GM10248 (cell line): Measurements from ENCODE around the gene OR13J1.

Source experiments
- CTCF ChIA-PET: fragments of 300-600 bp; sonication (Branson Sonifier 250); formaldehyde crosslinking; extraction: SDS; loops from one replicate; lab custom pipeline; 2021; ENCODE audit warnings: antibody characterized with exemption; lab: Yijun Ruan, JAX
- POLR2A ChIA-PET: fragments of 350-650 bp; sonication (Branson Sonifier 250); formaldehyde crosslinking; extraction: SDS; loops from one replicate; lab custom pipeline; 2020; ENCODE audit warnings: antibody characterized with exemption; lab: Yijun Ruan, JAX
- DNase-seq: peaks from one replicate; pipeline ENCODE4 v3.0.0; 2012; ENCODE audit errors: extremely low spot score
- TF ChIP-seq, protein P1 (sequence below): IDR thresholded peaks from 2 replicates; pipeline ENCODE4 v1.5.1; 2012; ENCODE audit warnings: mild to moderate bottlenecking, low read depth; ENCODE audit errors: extremely low read depth, missing control alignments, control extremely low read depth

The OR13J1 gene

GRCh38 chr9:35908504-35909125 is 38.4 kb upstream of the OR13J1 start:
- DNase-seq, result no peak
- CTCF ChIA-PET, result interaction anchor here (1.7 kb wide), 1 partner anchor 118 kb away, joined by 4 read pairs; no protein-coding TSS in a partner anchor
- POLR2A ChIA-PET, result no interaction called here
- TF ChIP-seq, protein P1, sequence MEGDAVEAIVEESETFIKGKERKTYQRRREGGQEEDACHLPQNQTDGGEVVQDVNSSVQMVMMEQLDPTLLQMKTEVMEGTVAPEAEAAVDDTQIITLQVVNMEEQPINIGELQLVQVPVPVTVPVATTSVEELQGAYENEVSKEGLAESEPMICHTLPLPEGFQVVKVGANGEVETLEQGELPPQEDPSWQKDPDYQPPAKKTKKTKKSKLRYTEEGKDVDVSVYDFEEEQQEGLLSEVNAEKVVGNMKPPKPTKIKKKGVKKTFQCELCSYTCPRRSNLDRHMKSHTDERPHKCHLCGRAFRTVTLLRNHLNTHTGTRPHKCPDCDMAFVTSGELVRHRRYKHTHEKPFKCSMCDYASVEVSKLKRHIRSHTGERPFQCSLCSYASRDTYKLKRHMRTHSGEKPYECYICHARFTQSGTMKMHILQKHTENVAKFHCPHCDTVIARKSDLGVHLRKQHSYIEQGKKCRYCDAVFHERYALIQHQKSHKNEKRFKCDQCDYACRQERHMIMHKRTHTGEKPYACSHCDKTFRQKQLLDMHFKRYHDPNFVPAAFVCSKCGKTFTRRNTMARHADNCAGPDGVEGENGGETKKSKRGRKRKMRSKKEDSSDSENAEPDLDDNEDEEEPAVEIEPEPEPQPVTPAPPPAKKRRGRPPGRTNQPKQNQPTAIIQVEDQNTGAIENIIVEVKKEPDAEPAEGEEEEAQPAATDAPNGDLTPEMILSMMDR, result no peak

GRCh38 chr9:35907711-35908503 is 37.7 kb upstream of the OR13J1 start:
- POLR2A ChIA-PET, result no interaction called here
- no peak for DNase-seq
- TF ChIP-seq, protein P1, result no peak
- CTCF ChIA-PET, result interaction anchor here (1.0 to 1.7 kb wide), 2 partner anchors 116 to 118 kb away, joined by 3 to 4 read pairs; no protein-coding TSS in a partner anchor

DNA sequence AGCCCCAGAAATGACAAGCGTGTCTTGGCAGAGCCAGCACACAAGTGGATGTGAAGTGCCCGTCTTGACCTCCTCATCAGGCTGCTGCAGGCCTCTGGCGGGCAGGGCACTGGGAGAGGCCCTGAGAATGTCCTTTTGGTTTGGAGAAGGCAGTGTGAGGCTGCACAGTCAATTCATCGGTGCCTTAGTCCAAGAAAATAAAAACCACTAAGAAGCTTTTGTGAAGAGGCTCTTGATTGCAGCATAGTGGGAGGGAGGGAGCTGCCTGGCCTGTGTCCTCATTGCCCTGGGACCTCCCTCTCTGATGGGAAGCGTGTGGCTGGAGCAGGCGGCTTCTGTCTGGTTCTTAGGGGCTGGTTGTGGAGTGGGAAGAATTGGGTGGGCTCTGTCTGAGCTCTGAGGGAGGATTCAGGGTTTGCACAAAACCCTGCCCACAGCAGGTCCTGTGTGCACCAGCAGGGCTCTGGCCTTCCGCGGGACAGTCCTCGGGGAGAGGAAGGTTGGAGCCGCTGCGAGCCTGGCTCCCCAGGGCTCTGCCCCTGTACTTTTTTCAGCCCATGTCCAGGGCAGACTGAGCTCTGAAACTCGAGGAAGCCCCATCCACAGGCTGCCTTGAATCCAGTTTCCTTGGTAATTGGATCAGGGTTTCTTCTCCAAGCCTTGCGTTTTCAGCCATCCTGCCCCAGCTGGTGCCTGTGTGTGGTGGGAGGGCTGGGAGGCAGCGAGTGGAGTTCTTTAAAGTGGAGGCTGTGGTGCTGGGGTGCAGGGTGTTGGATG is 36.9 kb upstream of the OR13J1 start:
- ChIA-PET POLR2A (no interaction called here), CTCF (interaction anchor here (1.0 to 3.0 kb wide), 2 partner anchors 39 to 116 kb away, joined by 3 to 14 read pairs; no protein-coding TSS in a partner anchor)
- DNase-seq, result no peak
- TF ChIP-seq, protein P1, result no peak

DNA sequence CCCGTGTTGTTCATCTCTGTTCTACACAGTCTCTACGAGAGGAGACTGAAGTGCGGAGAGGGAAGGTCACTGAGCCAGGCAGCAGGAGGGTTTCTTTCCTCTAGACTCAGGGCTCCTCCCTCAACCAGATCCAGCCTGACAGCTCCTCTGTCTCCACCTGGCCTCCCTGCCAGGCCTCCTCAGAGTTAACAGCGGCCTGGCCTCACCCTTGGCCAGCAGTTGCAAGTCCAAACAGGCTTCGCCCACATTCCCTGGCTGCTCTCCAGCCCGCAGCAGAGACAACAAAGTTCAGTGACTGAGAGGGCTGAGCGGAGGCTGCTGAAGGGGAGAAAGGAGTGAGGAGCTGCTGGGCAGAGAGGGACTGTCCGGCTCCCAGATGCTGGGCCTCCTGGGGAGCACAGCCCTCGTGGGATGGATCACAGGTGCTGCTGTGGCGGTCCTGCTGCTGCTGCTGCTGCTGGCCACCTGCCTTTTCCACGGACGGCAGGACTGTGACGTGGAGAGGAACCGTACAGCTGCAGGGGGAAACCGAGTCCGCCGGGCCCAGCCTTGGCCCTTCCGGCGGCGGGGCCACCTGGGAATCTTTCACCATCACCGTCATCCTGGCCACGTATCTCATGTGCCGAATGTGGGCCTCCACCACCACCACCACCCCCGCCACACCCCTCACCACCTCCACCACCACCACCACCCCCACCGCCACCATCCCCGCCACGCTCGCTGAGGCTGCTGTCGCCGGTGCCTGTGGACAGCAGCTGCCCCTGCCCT is 35.9 kb upstream of the OR13J1 start, which contains the start of gene HRCT1:
Gene HRCT1 (plus strand): TSS at position 291 of the 768 bp plus-strand sequence. CDS start 86 bp downstream, at position 377.
- TF ChIP-seq, protein P1, result no peak
- CTCF ChIA-PET, result interaction anchor here (1.1 to 3.0 kb wide), 5 partner anchors 24 to 117 kb away, joined by 3 to 14 read pairs (median 4); no protein-coding TSS in a partner anchor
- DNase-seq, result no peak
- POLR2A ChIA-PET, result no interaction called here

- TF ChIP-seq, protein P1, result no peak
- ChIA-PET CTCF (interaction anchor here (1.1 to 3.2 kb wide), 7 partner anchors 10 to 118 kb away, joined by 3 to 14 read pairs (median 4); no protein-coding TSS in a partner anchor), POLR2A (no interaction called here)
- no peak for DNase-seq
These were observed 35.0 kb upstream of the OR13J1 start for GRCh38 chr9:35905051-35905781.
